ENCODE measurements around the gene PDE4D.

Gene PDE4D

DNA sequence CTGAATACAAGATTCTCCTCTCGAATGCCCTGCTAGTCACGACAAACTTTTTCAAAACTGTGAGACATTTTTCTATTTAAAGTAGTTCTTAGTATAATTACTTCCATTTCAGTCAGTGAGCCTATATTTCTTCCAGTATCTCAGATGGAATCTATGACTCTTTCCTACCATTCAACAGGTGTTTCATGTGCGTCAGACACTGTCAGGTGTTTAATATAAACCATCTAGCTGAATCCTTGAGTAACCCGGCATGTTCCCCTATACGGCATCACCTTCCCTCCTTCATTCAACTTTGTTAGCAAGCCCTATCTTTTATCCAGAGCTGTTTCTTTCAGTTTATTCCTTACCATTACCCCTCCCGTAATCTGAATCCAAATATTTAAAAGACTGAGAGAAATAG is 891.8 kb downstream of the PDE4D start:
- no peak for ATAC-seq
- TF ChIP-seq CSDC2 (CRISPR knock-in tag; IDR thresholded peaks at IDR 0.05) (no peak), RARB (CRISPR knock-in tag; IDR thresholded peaks at IDR 0.05) (no peak), ZNF8 (CRISPR knock-in tag; IDR thresholded peaks at IDR 0.05) (no peak), TCF4 (CRISPR knock-in tag; IDR thresholded peaks at IDR 0.05; ENCODE audit: borderline replicate concordance) (no peak), ZFP3 (CRISPR knock-in tag; IDR thresholded peaks at IDR 0.05) (no peak), ZNF565 (CRISPR knock-in tag; conservative IDR thresholded peaks at IDR 0.05; ENCODE audit: low read depth) (no peak), ISL1 (CRISPR knock-in tag; IDR thresholded peaks at IDR 0.05) (no peak), BACH2 (CRISPR knock-in tag; IDR thresholded peaks at IDR 0.05; ENCODE audit: borderline replicate concordance) (no peak), GLIS3 (CRISPR knock-in tag; IDR thresholded peaks at IDR 0.05) (no peak), ZFP30 (CRISPR knock-in tag; IDR thresholded peaks at IDR 0.05) (no peak), OSR1 (CRISPR knock-in tag; IDR thresholded peaks at IDR 0.05) (no peak)

DNA sequence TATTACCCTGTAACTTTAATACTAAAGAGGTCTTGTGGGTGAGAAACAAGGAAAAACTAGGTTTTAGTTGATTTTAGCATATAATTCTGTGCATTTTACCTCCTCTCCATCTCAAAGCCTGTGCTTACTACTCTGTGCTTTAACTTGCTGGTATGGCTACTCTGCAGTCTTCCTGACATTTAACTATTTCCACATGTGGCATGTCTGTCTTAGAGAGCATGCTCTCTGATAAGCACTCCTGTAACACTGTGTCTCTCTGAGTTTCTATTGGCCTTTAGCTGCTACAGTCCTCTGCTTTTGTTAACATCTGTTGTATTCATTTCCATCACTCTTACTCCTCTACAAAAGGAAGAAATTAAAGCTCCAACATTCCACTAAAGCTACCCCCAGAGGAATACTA is 892.4 kb downstream of the PDE4D start:
- ATAC-seq: peak; percentile 93
- TF ChIP-seq, protein P1, sequence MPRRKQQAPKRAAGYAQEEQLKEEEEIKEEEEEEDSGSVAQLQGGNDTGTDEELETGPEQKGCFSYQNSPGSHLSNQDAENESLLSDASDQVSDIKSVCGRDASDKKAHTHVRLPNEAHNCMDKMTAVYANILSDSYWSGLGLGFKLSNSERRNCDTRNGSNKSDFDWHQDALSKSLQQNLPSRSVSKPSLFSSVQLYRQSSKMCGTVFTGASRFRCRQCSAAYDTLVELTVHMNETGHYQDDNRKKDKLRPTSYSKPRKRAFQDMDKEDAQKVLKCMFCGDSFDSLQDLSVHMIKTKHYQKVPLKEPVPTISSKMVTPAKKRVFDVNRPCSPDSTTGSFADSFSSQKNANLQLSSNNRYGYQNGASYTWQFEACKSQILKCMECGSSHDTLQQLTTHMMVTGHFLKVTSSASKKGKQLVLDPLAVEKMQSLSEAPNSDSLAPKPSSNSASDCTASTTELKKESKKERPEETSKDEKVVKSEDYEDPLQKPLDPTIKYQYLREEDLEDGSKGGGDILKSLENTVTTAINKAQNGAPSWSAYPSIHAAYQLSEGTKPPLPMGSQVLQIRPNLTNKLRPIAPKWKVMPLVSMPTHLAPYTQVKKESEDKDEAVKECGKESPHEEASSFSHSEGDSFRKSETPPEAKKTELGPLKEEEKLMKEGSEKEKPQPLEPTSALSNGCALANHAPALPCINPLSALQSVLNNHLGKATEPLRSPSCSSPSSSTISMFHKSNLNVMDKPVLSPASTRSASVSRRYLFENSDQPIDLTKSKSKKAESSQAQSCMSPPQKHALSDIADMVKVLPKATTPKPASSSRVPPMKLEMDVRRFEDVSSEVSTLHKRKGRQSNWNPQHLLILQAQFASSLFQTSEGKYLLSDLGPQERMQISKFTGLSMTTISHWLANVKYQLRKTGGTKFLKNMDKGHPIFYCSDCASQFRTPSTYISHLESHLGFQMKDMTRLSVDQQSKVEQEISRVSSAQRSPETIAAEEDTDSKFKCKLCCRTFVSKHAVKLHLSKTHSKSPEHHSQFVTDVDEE (CRISPR knock-in tag; IDR thresholded peaks at IDR 0.05): 0 out of 2 replicates have a peak, but pooled peaks have one; percentile 24
- TF ChIP-seq PPARA (CRISPR knock-in tag; IDR thresholded peaks at IDR 0.05; ENCODE audit: borderline replicate concordance): no peak
- peak; percentile 31; the same call in 1 of the 2 replicates for TF ChIP-seq TCF4 (CRISPR knock-in tag; IDR thresholded peaks at IDR 0.05; ENCODE audit: borderline replicate concordance)

DNA sequence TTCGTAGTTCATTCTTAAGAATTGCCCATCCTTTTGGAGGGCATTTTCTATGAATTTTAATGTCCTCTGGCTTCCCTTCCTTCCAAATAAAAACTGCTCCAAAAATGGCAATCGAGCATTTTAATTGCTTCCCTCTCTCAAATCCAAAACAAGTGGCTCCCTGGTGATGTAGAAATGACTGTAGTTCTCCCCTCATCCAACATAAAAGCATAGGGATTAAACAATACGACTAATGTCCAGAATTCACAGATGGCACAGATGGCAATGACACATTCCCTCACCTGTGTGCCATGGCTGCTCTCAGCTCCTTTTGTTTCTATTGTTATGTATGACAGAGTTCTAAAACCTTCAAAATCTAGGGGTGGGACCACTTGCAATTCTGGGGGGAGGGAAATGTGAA is 893.3 kb downstream of the PDE4D start:
- TF ChIP-seq ZC3H10 (CRISPR knock-in tag; IDR thresholded peaks at IDR 0.05) (no peak), ESRRG (CRISPR knock-in tag; IDR thresholded peaks at IDR 0.05) (no peak), SNAI2 (CRISPR knock-in tag; IDR thresholded peaks at IDR 0.05) (no peak), ZNF8 (CRISPR knock-in tag; IDR thresholded peaks at IDR 0.05) (no peak), CSDC2 (CRISPR knock-in tag; IDR thresholded peaks at IDR 0.05) (no peak), RARB (CRISPR knock-in tag; IDR thresholded peaks at IDR 0.05) (no peak), ZFP3 (CRISPR knock-in tag; IDR thresholded peaks at IDR 0.05) (no peak), ISL1 (CRISPR knock-in tag; IDR thresholded peaks at IDR 0.05) (no peak), BACH2 (CRISPR knock-in tag; IDR thresholded peaks at IDR 0.05; ENCODE audit: borderline replicate concordance) (no peak), ZFP30 (CRISPR knock-in tag; IDR thresholded peaks at IDR 0.05) (no peak), PPARA (CRISPR knock-in tag; IDR thresholded peaks at IDR 0.05; ENCODE audit: borderline replicate concordance) (no peak), OSR1 (CRISPR knock-in tag; IDR thresholded peaks at IDR 0.05) (no peak)
- TF ChIP-seq, protein P2, sequence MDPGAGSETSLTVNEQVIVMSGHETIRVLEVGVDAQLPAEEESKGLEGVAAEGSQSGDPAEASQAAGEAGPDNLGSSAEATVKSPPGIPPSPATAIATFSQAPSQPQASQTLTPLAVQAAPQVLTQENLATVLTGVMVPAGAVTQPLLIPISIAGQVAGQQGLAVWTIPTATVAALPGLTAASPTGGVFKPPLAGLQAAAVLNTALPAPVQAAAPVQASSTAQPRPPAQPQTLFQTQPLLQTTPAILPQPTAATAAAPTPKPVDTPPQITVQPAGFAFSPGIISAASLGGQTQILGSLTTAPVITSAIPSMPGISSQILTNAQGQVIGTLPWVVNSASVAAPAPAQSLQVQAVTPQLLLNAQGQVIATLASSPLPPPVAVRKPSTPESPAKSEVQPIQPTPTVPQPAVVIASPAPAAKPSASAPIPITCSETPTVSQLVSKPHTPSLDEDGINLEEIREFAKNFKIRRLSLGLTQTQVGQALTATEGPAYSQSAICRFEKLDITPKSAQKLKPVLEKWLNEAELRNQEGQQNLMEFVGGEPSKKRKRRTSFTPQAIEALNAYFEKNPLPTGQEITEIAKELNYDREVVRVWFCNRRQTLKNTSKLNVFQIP (CRISPR knock-in tag; IDR thresholded peaks at IDR 0.05; ENCODE audit: borderline replicate concordance, low read depth): no peak
- TF ChIP-seq, protein P3, sequence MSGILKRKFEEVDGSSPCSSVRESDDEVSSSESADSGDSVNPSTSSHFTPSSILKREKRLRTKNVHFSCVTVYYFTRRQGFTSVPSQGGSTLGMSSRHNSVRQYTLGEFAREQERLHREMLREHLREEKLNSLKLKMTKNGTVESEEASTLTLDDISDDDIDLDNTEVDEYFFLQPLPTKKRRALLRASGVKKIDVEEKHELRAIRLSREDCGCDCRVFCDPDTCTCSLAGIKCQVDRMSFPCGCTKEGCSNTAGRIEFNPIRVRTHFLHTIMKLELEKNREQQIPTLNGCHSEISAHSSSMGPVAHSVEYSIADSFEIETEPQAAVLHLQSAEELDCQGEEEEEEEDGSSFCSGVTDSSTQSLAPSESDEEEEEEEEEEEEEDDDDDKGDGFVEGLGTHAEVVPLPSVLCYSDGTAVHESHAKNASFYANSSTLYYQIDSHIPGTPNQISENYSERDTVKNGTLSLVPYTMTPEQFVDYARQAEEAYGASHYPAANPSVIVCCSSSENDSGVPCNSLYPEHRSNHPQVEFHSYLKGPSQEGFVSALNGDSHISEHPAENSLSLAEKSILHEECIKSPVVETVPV (CRISPR knock-in tag; IDR thresholded peaks at IDR 0.05): no peak
- TF ChIP-seq, protein P4, sequence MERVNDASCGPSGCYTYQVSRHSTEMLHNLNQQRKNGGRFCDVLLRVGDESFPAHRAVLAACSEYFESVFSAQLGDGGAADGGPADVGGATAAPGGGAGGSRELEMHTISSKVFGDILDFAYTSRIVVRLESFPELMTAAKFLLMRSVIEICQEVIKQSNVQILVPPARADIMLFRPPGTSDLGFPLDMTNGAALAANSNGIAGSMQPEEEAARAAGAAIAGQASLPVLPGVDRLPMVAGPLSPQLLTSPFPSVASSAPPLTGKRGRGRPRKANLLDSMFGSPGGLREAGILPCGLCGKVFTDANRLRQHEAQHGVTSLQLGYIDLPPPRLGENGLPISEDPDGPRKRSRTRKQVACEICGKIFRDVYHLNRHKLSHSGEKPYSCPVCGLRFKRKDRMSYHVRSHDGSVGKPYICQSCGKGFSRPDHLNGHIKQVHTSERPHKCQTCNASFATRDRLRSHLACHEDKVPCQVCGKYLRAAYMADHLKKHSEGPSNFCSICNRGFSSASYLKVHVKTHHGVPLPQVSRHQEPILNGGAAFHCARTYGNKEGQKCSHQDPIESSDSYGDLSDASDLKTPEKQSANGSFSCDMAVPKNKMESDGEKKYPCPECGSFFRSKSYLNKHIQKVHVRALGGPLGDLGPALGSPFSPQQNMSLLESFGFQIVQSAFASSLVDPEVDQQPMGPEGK (CRISPR knock-in tag; IDR thresholded peaks at IDR 0.05; ENCODE audit: borderline replicate concordance): no peak
- ATAC-seq: no peak

DNA sequence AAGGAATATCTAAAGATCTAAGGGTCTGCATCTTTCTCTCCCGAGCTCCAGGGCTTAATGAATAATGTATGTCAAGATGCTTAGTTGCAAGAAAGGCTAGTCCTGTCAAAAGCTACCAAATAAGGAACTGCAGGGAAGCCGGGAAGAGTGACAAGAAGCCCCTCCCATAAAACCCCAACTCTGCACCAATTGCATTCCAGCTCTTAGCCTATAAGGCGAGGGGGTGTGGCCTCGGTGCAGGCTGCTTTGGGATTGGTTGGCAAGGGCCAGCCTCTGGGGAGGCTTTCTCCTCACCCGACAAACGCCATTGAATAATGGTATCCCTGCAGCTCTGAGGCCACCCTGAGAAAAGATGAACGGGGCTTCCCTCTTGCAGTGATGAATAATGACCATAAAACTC is 893.7 kb downstream of the PDE4D start:
- no peak for ATAC-seq
- TF ChIP-seq RARB (CRISPR knock-in tag; IDR thresholded peaks at IDR 0.05) (no peak), ISL1 (CRISPR knock-in tag; IDR thresholded peaks at IDR 0.05) (no peak), TCF4 (CRISPR knock-in tag; IDR thresholded peaks at IDR 0.05; ENCODE audit: borderline replicate concordance) (no peak), OSR1 (CRISPR knock-in tag; IDR thresholded peaks at IDR 0.05) (no peak), ZC3H10 (CRISPR knock-in tag; IDR thresholded peaks at IDR 0.05) (no peak), BACH2 (CRISPR knock-in tag; IDR thresholded peaks at IDR 0.05; ENCODE audit: borderline replicate concordance) (no peak), ARNTL (CRISPR knock-in tag; IDR thresholded peaks at IDR 0.05; ENCODE audit: borderline replicate concordance, low read depth) (no peak)
- TF ChIP-seq, protein P3 (CRISPR knock-in tag; IDR thresholded peaks at IDR 0.05): no peak
- TF ChIP-seq, protein P5, sequence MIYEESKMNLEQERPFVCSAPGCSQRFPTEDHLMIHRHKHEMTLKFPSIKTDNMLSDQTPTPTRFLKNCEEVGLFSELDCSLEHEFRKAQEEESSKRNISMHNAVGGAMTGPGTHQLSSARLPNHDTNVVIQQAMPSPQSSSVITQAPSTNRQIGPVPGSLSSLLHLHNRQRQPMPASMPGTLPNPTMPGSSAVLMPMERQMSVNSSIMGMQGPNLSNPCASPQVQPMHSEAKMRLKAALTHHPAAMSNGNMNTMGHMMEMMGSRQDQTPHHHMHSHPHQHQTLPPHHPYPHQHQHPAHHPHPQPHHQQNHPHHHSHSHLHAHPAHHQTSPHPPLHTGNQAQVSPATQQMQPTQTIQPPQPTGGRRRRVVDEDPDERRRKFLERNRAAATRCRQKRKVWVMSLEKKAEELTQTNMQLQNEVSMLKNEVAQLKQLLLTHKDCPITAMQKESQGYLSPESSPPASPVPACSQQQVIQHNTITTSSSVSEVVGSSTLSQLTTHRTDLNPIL (CRISPR knock-in tag; IDR thresholded peaks at IDR 0.05; ENCODE audit: low read depth): no peak
- TF ChIP-seq, protein P4 (CRISPR knock-in tag; IDR thresholded peaks at IDR 0.05; ENCODE audit: borderline replicate concordance): no peak

Measured in SK-N-SH treated with all-trans-retinoic acid at 6 μM for 48 hours (cell line).